K562 (cell line): ENCODE data around the gene ZNF594.

Experiments
- CEBPG ChIP-seq, 3 experiments: fragments of 200-800 bp in 1 of 3; sonication (Bioruptor generic) in 1 of 3; sonication (generic) in 1 of 3; formaldehyde crosslinking in 1 of 3; IDR thresholded peaks in 2 of 3; conservative IDR thresholded peaks in 1 of 3; 2 replicates each; pipeline versions ENCODE4 v1.6.1 to v1.8.0; 2016 to 2022; ENCODE audit warnings: missing compliant biosample characterization in 2 of 3, missing genetic modification characterization in 2 of 3, mild to moderate bottlenecking in 1 of 3, missing genetic modification reagents in 1 of 3
- EGR1 ChIP-seq: fragments of 450-650 bp; conservative IDR thresholded peaks from 2 replicates; pipeline ENCODE4 v1.6.1; 2017; ENCODE audit warnings: mild to moderate bottlenecking
- MCM5 ChIP-seq: fragments of 450-650 bp; IDR thresholded peaks from 2 replicates; pipeline ENCODE4 v1.6.1; 2016; ENCODE audit warnings: low read depth
- POLR2AphosphoS5 ChIP-seq: IDR thresholded peaks from 2 replicates; pipeline ENCODE4 v1.6.1; 2011; ENCODE audit warnings: mild to moderate bottlenecking, low read depth, low read length, moderate library complexity; ENCODE audit not compliant: control insufficient read depth, insufficient read depth
- PRDM10 ChIP-seq: fragments of 450-650 bp; IDR thresholded peaks from 2 replicates; pipeline ENCODE4 v1.6.1; 2018; ENCODE audit not compliant: partially characterized antibody
- ZBTB49 ChIP-seq: sonication (generic); formaldehyde crosslinking; IDR thresholded peaks from 2 replicates; pipeline ENCODE4 v1.8.0; 2022; ENCODE audit warnings: missing genetic modification reagents, mild to moderate bottlenecking, borderline replicate concordance
- TF ChIP-seq, protein P1 (sequence below): fragments of 450-650 bp; IDR thresholded peaks from 2 replicates; pipeline ENCODE4 v1.6.1; 2016

GRCh38 chr17:5203178-5203907, 11.7 kb upstream of the ZNF594 start:
- TF ChIP-seq, protein P1, sequence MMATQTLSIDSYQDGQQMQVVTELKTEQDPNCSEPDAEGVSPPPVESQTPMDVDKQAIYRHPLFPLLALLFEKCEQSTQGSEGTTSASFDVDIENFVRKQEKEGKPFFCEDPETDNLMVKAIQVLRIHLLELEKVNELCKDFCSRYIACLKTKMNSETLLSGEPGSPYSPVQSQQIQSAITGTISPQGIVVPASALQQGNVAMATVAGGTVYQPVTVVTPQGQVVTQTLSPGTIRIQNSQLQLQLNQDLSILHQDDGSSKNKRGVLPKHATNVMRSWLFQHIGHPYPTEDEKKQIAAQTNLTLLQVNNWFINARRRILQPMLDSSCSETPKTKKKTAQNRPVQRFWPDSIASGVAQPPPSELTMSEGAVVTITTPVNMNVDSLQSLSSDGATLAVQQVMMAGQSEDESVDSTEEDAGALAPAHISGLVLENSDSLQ: no peak
- TF ChIP-seq POLR2AphosphoS5: no peak
- no peak for TF ChIP-seq EGR1
- no peak for TF ChIP-seq MCM5
- TF ChIP-seq ZBTB49: no peak
- no peak for TF ChIP-seq PRDM10
- no peak for TF ChIP-seq CEBPG (CRISPR knock-in tag; IDR thresholded peaks at IDR 0.05)
- no peak for TF ChIP-seq CEBPG (tag; conservative IDR thresholded peaks at IDR 0.05 in 1 of 2, IDR thresholded peaks at IDR 0.05 in 1 of 2)
